Liver (tissue), 9 donors: ENCODE results near the gene TMEM18. TPM values are rescaled to one million over a fixed set of nuclear protein-coding genes. Genes with fewer than 3 reads are reported as not detected.

ENCODE experiments used
- DNase-seq: peaks from one replicate; pipeline ENCODE4 v3.0.0-alpha.2; 2017; ENCODE audit warnings: low spot score
- H3K27ac ChIP-seq, 2 donors: one replicate each; pipeline ENCODE4 v1.7.0; 2013; ENCODE audit warnings: inconsistent platforms in 2 of 2, low read length in 2 of 2, control low read depth in 1 of 2, low read depth in 1 of 2, mild to moderate bottlenecking in 1 of 2
- H3K27me3 ChIP-seq, 4 donors: one replicate each; pipeline versions ENCODE4 v1.6.1 to v1.7.0; 2013; ENCODE audit warnings: low read length in 3 of 4, inconsistent platforms in 1 of 4, mild to moderate bottlenecking in 1 of 4, moderate library complexity in 1 of 4; ENCODE audit not compliant: control insufficient read depth in 4 of 4, insufficient read depth in 4 of 4
- H3K36me3 ChIP-seq, 4 donors: one replicate each; pipeline versions ENCODE4 v1.6.1 to v1.7.0; 2013; ENCODE audit warnings: low read length in 3 of 4, mild to moderate bottlenecking in 3 of 4, low read depth in 1 of 4, moderate library complexity in 1 of 4; ENCODE audit not compliant: control insufficient read depth in 4 of 4, insufficient read depth in 3 of 4
- H3K4me1 ChIP-seq, 4 donors: one replicate each; pipeline versions ENCODE4 v1.6.1 to v1.7.0; 2013; ENCODE audit warnings: low read length in 3 of 4, mild to moderate bottlenecking in 3 of 4, moderate library complexity in 1 of 4; ENCODE audit not compliant: control insufficient read depth in 4 of 4, insufficient read depth in 4 of 4
- H3K4me3 ChIP-seq, 3 donors: one replicate each; pipeline versions ENCODE4 v1.6.1 to v1.7.0; 2013; ENCODE audit warnings: low read length in 3 of 3, control low read depth in 1 of 3, low read depth in 1 of 3, mild to moderate bottlenecking in 1 of 3
- H3K9ac ChIP-seq, 2 donors: one replicate each; pipeline ENCODE4 v1.7.0; 2013; ENCODE audit warnings: low read length in 2 of 2, mild to moderate bottlenecking in 2 of 2, moderate library complexity in 2 of 2, control low read depth in 1 of 2, low read depth in 1 of 2
- H3K9me3 ChIP-seq, 4 donors: one replicate each; pipeline versions ENCODE4 v1.6.1 to v1.7.0; 2013; ENCODE audit warnings: low read length in 3 of 4; ENCODE audit not compliant: control insufficient read depth in 4 of 4
- ATF3 ChIP-seq: IDR thresholded peaks from 2 replicates; pipeline ENCODE4 v1.6.1; 2016; ENCODE audit warnings: antibody characterized with exemption
- CTCF ChIP-seq: fragments of 150-350 bp; IDR thresholded peaks from 2 replicates; pipeline ENCODE4 v1.5.1; 2017; ENCODE audit warnings: improper control_type of control experiment, low read depth, low read length; ENCODE audit not compliant: missing input control
- EGR1 ChIP-seq, 2 donors: IDR thresholded peaks; 2 replicates each; pipeline ENCODE4 v1.6.1; 2016 to 2018; ENCODE audit warnings: antibody characterized with exemption in 2 of 2, low read depth in 2 of 2
- FOXA1 ChIP-seq: IDR thresholded peaks from 2 replicates; pipeline ENCODE4 v1.6.1; 2016; ENCODE audit warnings: antibody characterized with exemption
- FOXA2 ChIP-seq: IDR thresholded peaks from 2 replicates; pipeline ENCODE4 v1.6.1; 2016; ENCODE audit warnings: antibody characterized with exemption
- GABPA ChIP-seq, 2 donors: IDR thresholded peaks in 1 of 2; conservative IDR thresholded peaks in 1 of 2; 2 replicates each; pipeline ENCODE4 v1.6.1; 2016; ENCODE audit warnings: antibody characterized with exemption in 2 of 2, mild to moderate bottlenecking in 1 of 2, moderate library complexity in 1 of 2
- HNF4A ChIP-seq, 2 donors: conservative IDR thresholded peaks; 2 replicates each; pipeline ENCODE4 v1.6.1; 2016; ENCODE audit warnings: antibody characterized with exemption in 2 of 2, mild to moderate bottlenecking in 2 of 2
- HNF4G ChIP-seq: IDR thresholded peaks from 2 replicates; pipeline ENCODE4 v1.6.1; 2016; ENCODE audit warnings: antibody characterized with exemption
- JUND ChIP-seq, 2 donors: IDR thresholded peaks; 2 replicates each; pipeline ENCODE4 v1.6.1; 2016; ENCODE audit warnings: antibody characterized with exemption in 2 of 2
- MAX ChIP-seq: IDR thresholded peaks from 2 replicates; pipeline ENCODE4 v1.6.1; 2016; ENCODE audit warnings: antibody characterized with exemption
- NR2F2 ChIP-seq: IDR thresholded peaks from 2 replicates; pipeline ENCODE4 v1.6.1; 2016; ENCODE audit warnings: antibody characterized with exemption
- RAD21 ChIP-seq, 2 donors: IDR thresholded peaks; 2 replicates each; pipeline ENCODE4 v1.6.1; 2016; ENCODE audit warnings: antibody characterized with exemption in 2 of 2, mild to moderate bottlenecking in 2 of 2
- RXRA ChIP-seq, 2 donors: IDR thresholded peaks; 2 replicates each; pipeline ENCODE4 v1.6.1; 2017 to 2018; ENCODE audit warnings: antibody characterized with exemption in 2 of 2, mild to moderate bottlenecking in 1 of 2
- SP1 ChIP-seq: IDR thresholded peaks from 2 replicates; pipeline ENCODE4 v1.6.1; 2018; ENCODE audit warnings: antibody characterized with exemption, mild to moderate bottlenecking
- TAF1 ChIP-seq: conservative IDR thresholded peaks from 2 replicates; pipeline ENCODE4 v1.6.1; 2016; ENCODE audit warnings: antibody characterized with exemption, mild to moderate bottlenecking
- YY1 ChIP-seq: IDR thresholded peaks from 2 replicates; pipeline ENCODE4 v1.6.1; 2016; ENCODE audit warnings: antibody characterized with exemption, mild to moderate bottlenecking
- WGBS: extraction: QIAGEN DNeasy Blood & Tissue Kit; methylation state at CpG from one replicate; pipeline ENCODE4 v1.1.7; 2013; 5-methylcytosine and 5-hydroxymethylcytosine counted together
- polyA plus RNA-seq, 2 donors: library from polyadenylated mRNA; stranded (reverse) in 1 of 2; unstranded in 1 of 2; fragments of 200-250 nt in 1 of 2; fragments of >200 nt in 1 of 2; fragmentation: Nextera tagmentation in 1 of 2; extraction: Ambion mirVana in 1 of 2; gene quantifications; one replicate each; pipeline versions ENCODE4 v1.2.1 to v1.2.3, GENCODE V29; 2013 to 2015
- total RNA-seq, 2 donors: library from RNA; depleted of rRNA; stranded (reverse); fragments of >200 nt; gene quantifications; one replicate each; pipeline ENCODE4 v1.2.3, GENCODE V29; 2014
- TF ChIP-seq, protein P1 (sequence below): IDR thresholded peaks from 2 replicates; pipeline ENCODE4 v1.6.1; 2016; ENCODE audit warnings: antibody characterized with exemption
- TF ChIP-seq, protein P2 (sequence below): IDR thresholded peaks from 2 replicates; pipeline ENCODE4 v1.6.1; 2016; ENCODE audit warnings: antibody characterized with exemption, mild to moderate bottlenecking
- donor health status: healthy.
- donor health status: healthy.
- donor health status: healthy.
- donor health status: healthy.
- donor health status: healthy.

TMEM18 gene
- total and polyA plus RNA-seq, 4 donors, result 8.4 to 29.3 (median 10.9) TPM

GRCh38 chr2:657766-658165 lies 19.4 kb downstream of the TMEM18 start (continued):
- no peak for TF ChIP-seq TAF1
- no peak for TF ChIP-seq HNF4G
- TF ChIP-seq EGR1 (IDR thresholded peaks at IDR 0.05; ENCODE audit: low read depth in 2 of 2), result no peak
- TF ChIP-seq YY1, result no peak
- TF ChIP-seq GABPA (IDR thresholded peaks at IDR 0.05 in 1 of 2, conservative IDR thresholded peaks at IDR 0.05 in 1 of 2), result no peak
- TF ChIP-seq MAX, result no peak
- TF ChIP-seq HNF4A (conservative IDR thresholded peaks at IDR 0.05), result no peak

DNA sequence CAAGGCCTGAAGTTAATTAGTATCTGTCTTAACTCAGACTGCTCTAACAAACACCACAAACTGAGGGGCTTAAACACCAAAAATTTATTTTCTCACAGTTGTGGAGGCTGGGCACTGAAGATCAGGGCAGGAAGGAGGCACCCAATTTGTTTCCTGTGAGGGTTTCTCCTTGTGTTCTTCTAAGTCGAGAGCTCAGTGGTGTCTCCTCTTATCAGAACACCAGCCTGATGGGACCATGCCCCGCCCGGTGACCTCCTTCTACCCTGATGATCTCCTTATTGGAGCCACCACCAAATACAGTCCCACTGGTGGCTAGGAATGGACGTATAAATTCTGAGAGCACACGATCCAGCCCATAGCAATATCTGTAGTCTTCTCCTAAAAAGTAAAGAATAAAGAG lies 20.5 kb downstream of the TMEM18 start:
- Histone ChIP-seq H3K27me3 (peaks cover 0 to 2% (median 0%) of the 10 kb centered on the region in 4 donors), H3K4me3 (no peak overlapping the region), H3K36me3 (no peaks in the 10 kb centered on the region), H3K4me1 (no peaks in the 10 kb centered on the region), H3K9me3 (no peaks in the 10 kb centered on the region), H3K9ac (no peak overlapping the region), H3K27ac (no peak overlapping the region)
- TF ChIP-seq YY1, result no peak
- no peak for TF ChIP-seq FOXA1
- TF ChIP-seq RAD21 (IDR thresholded peaks at IDR 0.05), result no peak
- TF ChIP-seq HNF4G, result no peak
- TF ChIP-seq, protein P1, sequence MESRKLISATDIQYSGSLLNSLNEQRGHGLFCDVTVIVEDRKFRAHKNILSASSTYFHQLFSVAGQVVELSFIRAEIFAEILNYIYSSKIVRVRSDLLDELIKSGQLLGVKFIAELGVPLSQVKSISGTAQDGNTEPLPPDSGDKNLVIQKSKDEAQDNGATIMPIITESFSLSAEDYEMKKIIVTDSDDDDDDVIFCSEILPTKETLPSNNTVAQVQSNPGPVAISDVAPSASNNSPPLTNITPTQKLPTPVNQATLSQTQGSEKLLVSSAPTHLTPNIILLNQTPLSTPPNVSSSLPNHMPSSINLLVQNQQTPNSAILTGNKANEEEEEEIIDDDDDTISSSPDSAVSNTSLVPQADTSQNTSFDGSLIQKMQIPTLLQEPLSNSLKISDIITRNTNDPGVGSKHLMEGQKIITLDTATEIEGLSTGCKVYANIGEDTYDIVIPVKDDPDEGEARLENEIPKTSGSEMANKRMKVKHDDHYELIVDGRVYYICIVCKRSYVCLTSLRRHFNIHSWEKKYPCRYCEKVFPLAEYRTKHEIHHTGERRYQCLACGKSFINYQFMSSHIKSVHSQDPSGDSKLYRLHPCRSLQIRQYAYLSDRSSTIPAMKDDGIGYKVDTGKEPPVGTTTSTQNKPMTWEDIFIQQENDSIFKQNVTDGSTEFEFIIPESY, result no peak
- TF ChIP-seq MAX, result no peak
- no peak for TF ChIP-seq NR2F2
- TF ChIP-seq RXRA (IDR thresholded peaks at IDR 0.05), result no peak
- no peak for TF ChIP-seq FOXA2
- TF ChIP-seq, protein P2, sequence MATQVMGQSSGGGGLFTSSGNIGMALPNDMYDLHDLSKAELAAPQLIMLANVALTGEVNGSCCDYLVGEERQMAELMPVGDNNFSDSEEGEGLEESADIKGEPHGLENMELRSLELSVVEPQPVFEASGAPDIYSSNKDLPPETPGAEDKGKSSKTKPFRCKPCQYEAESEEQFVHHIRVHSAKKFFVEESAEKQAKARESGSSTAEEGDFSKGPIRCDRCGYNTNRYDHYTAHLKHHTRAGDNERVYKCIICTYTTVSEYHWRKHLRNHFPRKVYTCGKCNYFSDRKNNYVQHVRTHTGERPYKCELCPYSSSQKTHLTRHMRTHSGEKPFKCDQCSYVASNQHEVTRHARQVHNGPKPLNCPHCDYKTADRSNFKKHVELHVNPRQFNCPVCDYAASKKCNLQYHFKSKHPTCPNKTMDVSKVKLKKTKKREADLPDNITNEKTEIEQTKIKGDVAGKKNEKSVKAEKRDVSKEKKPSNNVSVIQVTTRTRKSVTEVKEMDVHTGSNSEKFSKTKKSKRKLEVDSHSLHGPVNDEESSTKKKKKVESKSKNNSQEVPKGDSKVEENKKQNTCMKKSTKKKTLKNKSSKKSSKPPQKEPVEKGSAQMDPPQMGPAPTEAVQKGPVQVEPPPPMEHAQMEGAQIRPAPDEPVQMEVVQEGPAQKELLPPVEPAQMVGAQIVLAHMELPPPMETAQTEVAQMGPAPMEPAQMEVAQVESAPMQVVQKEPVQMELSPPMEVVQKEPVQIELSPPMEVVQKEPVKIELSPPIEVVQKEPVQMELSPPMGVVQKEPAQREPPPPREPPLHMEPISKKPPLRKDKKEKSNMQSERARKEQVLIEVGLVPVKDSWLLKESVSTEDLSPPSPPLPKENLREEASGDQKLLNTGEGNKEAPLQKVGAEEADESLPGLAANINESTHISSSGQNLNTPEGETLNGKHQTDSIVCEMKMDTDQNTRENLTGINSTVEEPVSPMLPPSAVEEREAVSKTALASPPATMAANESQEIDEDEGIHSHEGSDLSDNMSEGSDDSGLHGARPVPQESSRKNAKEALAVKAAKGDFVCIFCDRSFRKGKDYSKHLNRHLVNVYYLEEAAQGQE, result no peak
- DNase-seq, result no peak
- 79% methylated on average over 5 of the region's 5 CpGs for WGBS

DNA sequence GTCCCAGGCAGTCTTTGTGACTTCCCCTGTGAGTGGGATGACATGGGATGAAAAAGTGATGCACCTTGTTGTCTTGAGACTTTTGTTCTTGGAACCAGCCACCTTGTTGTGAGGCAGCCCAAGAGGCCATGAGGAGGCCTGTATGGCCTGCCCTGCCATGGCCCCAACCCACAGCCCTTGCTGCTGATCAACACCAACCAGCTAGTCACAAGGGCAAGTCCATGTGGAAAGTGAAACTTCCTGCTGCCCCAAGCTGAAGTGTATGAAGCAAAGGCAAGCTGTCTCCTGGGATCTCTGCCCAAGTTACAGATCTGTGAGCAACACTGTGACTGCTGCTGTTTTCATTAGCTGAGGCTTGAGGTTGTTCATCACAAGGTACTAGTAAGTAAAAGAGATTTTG lies 21.6 kb downstream of the TMEM18 start:
- no peak overlapping the region for H3K9ac ChIP-seq
- no peak overlapping the region for H3K4me3 ChIP-seq
- no peaks in the 10 kb centered on the region for H3K9me3 ChIP-seq
- H3K27ac ChIP-seq, result no peak overlapping the region
- no peaks in the 10 kb centered on the region for H3K27me3 ChIP-seq
- H3K4me1 ChIP-seq, result no peaks in the 10 kb centered on the region
- no peaks in the 10 kb centered on the region for H3K36me3 ChIP-seq
- no peak for DNase-seq
- TF ChIP-seq CTCF (no peak), RAD21 (IDR thresholded peaks at IDR 0.05) (no peak), NR2F2 (no peak), ATF3 (no peak), SP1 (no peak), JUND (IDR thresholded peaks at IDR 0.05) (no peak), YY1 (no peak), FOXA1 (no peak), HNF4A (conservative IDR thresholded peaks at IDR 0.05) (no peak), EGR1 (IDR thresholded peaks at IDR 0.05; ENCODE audit: low read depth in 2 of 2) (no peak), MAX (no peak), FOXA2 (no peak)
- TF ChIP-seq, protein P1, result no peak
